OCI-LY1 (cell line): ENCODE measurements around the gene HLA-DPA1.
"Not testable (repeated sequence)": the region's sequence is repeated elsewhere in the genome, so short reads cannot be mapped to it uniquely, and the experiment has no call there.

Source experiments
- H2AFZ ChIP-seq: fragments of 200-600 bp; sonication (generic), shearing (Covaris generic); 2 replicates; pipeline ENCODE4 v1.6.0; 2014; ENCODE audit warnings: antibody characterized with exemption, mild to moderate bottlenecking, low read length
- H3F3A ChIP-seq: fragments of 200-600 bp; sonication (generic), shearing (Covaris generic); 2 replicates; pipeline ENCODE4 v1.6.0; 2014; ENCODE audit warnings: mild to moderate bottlenecking, antibody characterized with exemption, low read length, moderate library complexity; ENCODE audit not compliant: insufficient read depth
- H3K27ac ChIP-seq: fragments of 200-600 bp; sonication (generic); 2 replicates; pipeline ENCODE4 v1.5.1; 2014; ENCODE audit warnings: low read length, mixed run types, mild to moderate bottlenecking, low read depth; ENCODE audit not compliant: poor library complexity, severe bottlenecking
- H3K27me3 ChIP-seq: fragments of 200-600 bp; sonication (generic); 2 replicates; pipeline ENCODE4 v1.6.0; 2014; ENCODE audit warnings: antibody characterized with exemption, mild to moderate bottlenecking, low read length, moderate library complexity; ENCODE audit not compliant: insufficient read depth
- H3K36me3 ChIP-seq: fragments of 200-600 bp; sonication (generic); 2 replicates; pipeline ENCODE4 v1.6.1; 2014; ENCODE audit warnings: mild to moderate bottlenecking, antibody characterized with exemption, low read length, moderate library complexity, mixed read lengths; ENCODE audit not compliant: insufficient read depth
- H3K4me1 ChIP-seq: fragments of 200-600 bp; sonication (generic); 2 replicates; pipeline ENCODE4 v1.5.1; 2014; ENCODE audit warnings: mild to moderate bottlenecking, low read length, moderate library complexity; ENCODE audit not compliant: insufficient read depth, severe bottlenecking
- H3K4me2 ChIP-seq: fragments of 200-600 bp; sonication (generic), shearing (Covaris generic); 2 replicates; pipeline ENCODE4 v1.6.1; 2014; ENCODE audit warnings: low read length
- H3K4me3 ChIP-seq: fragments of 200-600 bp; sonication (generic); 2 replicates; pipeline ENCODE4 v1.5.1; 2014; ENCODE audit warnings: low read length, low read depth, mild to moderate bottlenecking, mixed read lengths; ENCODE audit not compliant: poor library complexity, severe bottlenecking
- H3K79me2 ChIP-seq: fragments of 200-600 bp; shearing (Covaris generic); 2 replicates; pipeline ENCODE4 v1.6.1; 2016; ENCODE audit warnings: mixed run types, low read length, mixed read lengths; ENCODE audit not compliant: insufficient read depth
- H3K9ac ChIP-seq: fragments of 200-600 bp; sonication (generic), shearing (Covaris generic); 2 replicates; pipeline ENCODE4 v1.6.1; 2014; ENCODE audit warnings: mild to moderate bottlenecking, low read length, mixed read lengths
- H3K9me2 ChIP-seq: fragments of 200-600 bp; sonication (generic), shearing (Covaris generic); 2 replicates; pipeline ENCODE4 v1.6.1; 2014; ENCODE audit warnings: low read depth, mild to moderate bottlenecking, low read length, mixed read lengths
- H3K9me3 ChIP-seq: fragments of 200-600 bp; shearing (Covaris generic); 2 replicates; pipeline ENCODE4 v1.6.1; 2014; ENCODE audit warnings: low read length, mixed read lengths
- H4K20me1 ChIP-seq: fragments of 200-600 bp; sonication (generic), shearing (Covaris generic); 2 replicates; pipeline ENCODE4 v1.6.0; 2016; ENCODE audit warnings: mild to moderate bottlenecking, low read length; ENCODE audit not compliant: insufficient read depth
- EZH2 ChIP-seq: fragments of 200-600 bp; sonication (generic), shearing (Covaris generic); IDR thresholded peaks from 2 replicates; pipeline ENCODE4 v1.8.0; 2017; ENCODE audit warnings: borderline replicate concordance, mixed run types, mild to moderate bottlenecking, antibody characterized with exemption, low read length, moderate library complexity, mixed read lengths
- TF ChIP-seq, protein P1 (sequence below): fragments of 200-600 bp; sonication (generic), shearing (Covaris generic); IDR thresholded peaks from 2 replicates; pipeline ENCODE4 v1.5.1; 2017; ENCODE audit warnings: mild to moderate bottlenecking, antibody characterized with exemption, low read length, moderate library complexity, mixed read lengths

Gene HLA-DPA1

DNA sequence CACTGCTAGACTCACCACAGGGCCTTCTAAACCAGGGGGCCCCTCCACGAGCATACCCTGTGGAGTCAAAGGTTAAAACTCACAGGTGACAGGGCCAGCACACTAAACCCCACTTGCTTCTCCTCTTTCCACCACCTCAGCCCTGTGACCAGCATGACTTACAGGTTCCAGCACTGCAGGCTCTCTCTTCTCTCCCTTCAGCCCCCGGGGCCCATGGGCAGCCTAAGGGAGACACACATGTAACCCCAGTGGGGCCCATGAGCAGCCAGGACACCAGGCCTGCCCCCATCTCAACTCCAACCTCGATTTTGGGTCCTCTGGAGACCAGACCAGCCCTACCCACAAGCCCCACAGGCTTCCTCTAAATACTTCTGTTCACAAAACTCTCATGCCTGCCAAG is 30.3 kb upstream of the HLA-DPA1 start:
- Histone ChIP-seq H3K4me2 (no peak overlapping the region), H3K4me3 (no peak overlapping the region), H3K9ac (no peak overlapping the region), H3F3A (no peaks in the 10 kb centered on the region), H2AFZ (no peak overlapping the region), H3K27me3 (no peaks in the 10 kb centered on the region; the same call in 1 of the 2 replicates), H4K20me1 (no peaks in the 10 kb centered on the region), H3K4me1 (no peaks in the 10 kb centered on the region), H3K79me2 (no peaks in the 10 kb centered on the region), H3K9me2 (no peaks in the 10 kb centered on the region), H3K36me3 (no peaks in the 10 kb centered on the region; the same call in 1 of the 2 replicates), H3K9me3 (0 out of 2 replicates have a peak, but pooled peaks cover 5% of the 10 kb centered on the region), H3K27ac (no peak overlapping the region)
- no peak for TF ChIP-seq EZH2
- TF ChIP-seq, protein P1, sequence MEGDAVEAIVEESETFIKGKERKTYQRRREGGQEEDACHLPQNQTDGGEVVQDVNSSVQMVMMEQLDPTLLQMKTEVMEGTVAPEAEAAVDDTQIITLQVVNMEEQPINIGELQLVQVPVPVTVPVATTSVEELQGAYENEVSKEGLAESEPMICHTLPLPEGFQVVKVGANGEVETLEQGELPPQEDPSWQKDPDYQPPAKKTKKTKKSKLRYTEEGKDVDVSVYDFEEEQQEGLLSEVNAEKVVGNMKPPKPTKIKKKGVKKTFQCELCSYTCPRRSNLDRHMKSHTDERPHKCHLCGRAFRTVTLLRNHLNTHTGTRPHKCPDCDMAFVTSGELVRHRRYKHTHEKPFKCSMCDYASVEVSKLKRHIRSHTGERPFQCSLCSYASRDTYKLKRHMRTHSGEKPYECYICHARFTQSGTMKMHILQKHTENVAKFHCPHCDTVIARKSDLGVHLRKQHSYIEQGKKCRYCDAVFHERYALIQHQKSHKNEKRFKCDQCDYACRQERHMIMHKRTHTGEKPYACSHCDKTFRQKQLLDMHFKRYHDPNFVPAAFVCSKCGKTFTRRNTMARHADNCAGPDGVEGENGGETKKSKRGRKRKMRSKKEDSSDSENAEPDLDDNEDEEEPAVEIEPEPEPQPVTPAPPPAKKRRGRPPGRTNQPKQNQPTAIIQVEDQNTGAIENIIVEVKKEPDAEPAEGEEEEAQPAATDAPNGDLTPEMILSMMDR, result no peak

DNA sequence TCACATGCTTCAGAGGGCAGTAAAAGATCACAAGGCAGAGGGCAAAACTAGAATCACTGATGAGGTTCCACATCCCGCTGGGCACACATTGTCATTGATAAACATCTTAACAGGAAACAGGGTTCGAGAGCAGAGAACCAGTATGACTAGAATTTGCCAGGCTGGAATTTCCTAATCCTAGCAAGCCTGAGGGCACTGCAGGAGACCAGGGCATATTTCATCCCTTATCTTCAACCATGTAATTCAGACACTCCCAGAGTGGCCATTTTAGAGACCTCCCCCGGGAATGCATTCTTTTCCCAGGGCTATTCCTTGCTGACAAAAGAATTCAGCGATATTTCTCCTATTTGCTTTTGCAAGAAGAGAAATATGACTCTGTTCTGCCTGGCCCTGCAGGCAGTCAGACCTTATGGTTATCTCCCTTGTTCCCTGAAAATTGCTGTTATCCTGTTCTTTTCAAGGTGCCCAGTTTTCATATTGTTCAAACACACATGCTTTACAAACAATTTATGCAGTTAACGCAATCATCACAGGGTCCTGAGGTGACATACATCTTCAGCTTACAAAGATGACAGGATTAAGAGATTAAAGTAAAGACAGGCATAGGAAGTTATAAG is 27.8 kb upstream of the HLA-DPA1 start:
- not testable (repeated sequence) for H4K20me1 ChIP-seq, H2AFZ ChIP-seq, H3K4me3 ChIP-seq, H3K9ac ChIP-seq, H3K36me3 ChIP-seq, H3K4me2 ChIP-seq, H3K27ac ChIP-seq, H3K4me1 ChIP-seq, H3K27me3 ChIP-seq, H3K79me2 ChIP-seq, H3K9me2 ChIP-seq, H3K9me3 ChIP-seq, H3F3A ChIP-seq

DNA sequence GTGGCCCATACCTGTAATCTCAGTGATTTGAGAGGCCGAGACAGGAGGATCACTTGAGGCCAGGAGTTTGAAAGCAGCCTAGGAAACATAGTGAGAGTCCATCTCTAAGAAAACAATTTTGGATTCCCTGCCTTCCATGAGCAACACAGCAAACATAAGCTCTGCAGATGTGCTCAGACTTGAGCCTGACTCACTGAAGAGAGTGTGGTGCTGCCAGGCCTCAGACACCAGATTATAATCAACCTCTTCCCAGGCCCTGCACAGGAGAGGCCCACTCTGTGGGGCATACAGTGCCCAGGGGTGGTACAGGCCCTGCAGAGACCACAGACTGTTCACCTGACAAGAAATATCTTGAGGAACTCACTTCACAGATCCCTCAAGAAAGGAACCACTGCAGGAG is 22.2 kb upstream of the HLA-DPA1 start:
- no peaks in the 10 kb centered on the region for H3F3A ChIP-seq
- no peak overlapping the region for H3K4me2 ChIP-seq
- H3K27me3 ChIP-seq, result no peaks in the 10 kb centered on the region; the same call in 1 of the 2 replicates
- H3K36me3 ChIP-seq, result no peaks in the 10 kb centered on the region; the same call in 1 of the 2 replicates
- H3K9ac ChIP-seq, result no peak overlapping the region
- H2AFZ ChIP-seq, result no peak overlapping the region
- 0 out of 2 replicates have a peak, but pooled peaks cover 5% of the 10 kb centered on the region for H3K9me3 ChIP-seq
- H3K9me2 ChIP-seq, result no peaks in the 10 kb centered on the region
- no peaks in the 10 kb centered on the region for H4K20me1 ChIP-seq
- no peak overlapping the region for H3K4me3 ChIP-seq
- no peaks in the 10 kb centered on the region for H3K4me1 ChIP-seq
- no peaks in the 10 kb centered on the region for H3K79me2 ChIP-seq
- no peak overlapping the region for H3K27ac ChIP-seq
- TF ChIP-seq, protein P1, result no peak
- TF ChIP-seq EZH2, result no peak

DNA sequence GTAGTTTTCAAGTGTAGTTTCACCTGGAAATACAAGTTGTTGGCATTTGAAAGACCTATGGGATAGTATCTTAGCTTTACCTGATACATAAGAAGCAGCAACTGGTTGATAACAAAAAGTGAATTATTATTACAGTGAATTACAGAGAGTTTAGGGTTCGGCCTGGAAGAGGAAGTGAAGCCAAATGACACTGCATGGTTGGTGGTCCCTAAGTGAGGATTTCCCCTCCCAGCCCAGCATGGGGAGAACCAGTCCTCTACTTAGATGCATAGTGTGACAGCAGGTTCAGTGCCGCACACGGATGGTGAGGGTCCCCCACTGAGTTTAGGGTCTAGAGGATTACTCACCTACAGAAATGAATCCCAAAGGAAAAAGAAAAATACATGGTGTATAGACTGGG is 20.4 kb upstream of the HLA-DPA1 start:
- H3K9me2 ChIP-seq, result no peaks in the 10 kb centered on the region
- no peaks in the 10 kb centered on the region for H3K36me3 ChIP-seq
- no peak overlapping the region for H3K27ac ChIP-seq
- H2AFZ ChIP-seq, result no peak overlapping the region
- H4K20me1 ChIP-seq, result no peaks in the 10 kb centered on the region
- H3F3A ChIP-seq, result no peaks in the 10 kb centered on the region
- no peaks in the 10 kb centered on the region for H3K4me1 ChIP-seq
- no peaks in the 10 kb centered on the region; the same call in 1 of the 2 replicates for H3K27me3 ChIP-seq
- H3K79me2 ChIP-seq, result no peaks in the 10 kb centered on the region
- no peak overlapping the region for H3K4me3 ChIP-seq
- H3K9me3 ChIP-seq, result no peaks in the 10 kb centered on the region
- TF ChIP-seq, protein P1, result no peak
- TF ChIP-seq EZH2, result no peak
- H3K4me2 ChIP-seq, result no peak overlapping the region
- no peak overlapping the region for H3K9ac ChIP-seq
